ENCODE data around the gene KIAA1671.

DNA sequence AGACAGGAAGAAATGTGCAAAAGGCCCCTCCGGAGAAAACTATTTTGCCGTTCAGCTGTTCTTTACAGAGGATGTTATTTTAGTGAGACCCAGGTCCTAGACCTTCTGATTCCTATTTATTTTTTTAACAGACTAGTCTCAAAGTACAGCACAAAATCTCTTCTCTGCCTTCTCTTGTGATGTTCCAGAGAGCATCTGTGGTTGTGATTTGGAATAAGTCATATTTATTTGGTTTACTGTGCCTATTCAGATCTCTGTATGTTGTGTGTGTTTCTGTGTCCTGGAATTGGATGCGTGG lies 26.1 kb upstream of the KIAA1671 start:
- TF ChIP-seq CTCF (conservative IDR thresholded peaks at IDR 0.05; ENCODE audit: low read depth, low read length) = no peak
- TF ChIP-seq EZH2 (IDR thresholded peaks at IDR 0.05; ENCODE audit: borderline replicate concordance, low read depth, low read length, poor library complexity, severe bottlenecking) = no peak

All from A673 (cell line).